Ishikawa (cell line): ENCODE results near the gene SGMS1.

Experiments used
- CREB1 ChIP-seq: IDR thresholded peaks from 2 replicates; pipeline ENCODE4 v1.6.1; 2012; ENCODE audit warnings: low read depth
- TAF1 ChIP-seq: IDR thresholded peaks from 2 replicates; pipeline ENCODE4 v1.6.1; 2012; ENCODE audit warnings: low read depth, mild to moderate bottlenecking

DNA sequence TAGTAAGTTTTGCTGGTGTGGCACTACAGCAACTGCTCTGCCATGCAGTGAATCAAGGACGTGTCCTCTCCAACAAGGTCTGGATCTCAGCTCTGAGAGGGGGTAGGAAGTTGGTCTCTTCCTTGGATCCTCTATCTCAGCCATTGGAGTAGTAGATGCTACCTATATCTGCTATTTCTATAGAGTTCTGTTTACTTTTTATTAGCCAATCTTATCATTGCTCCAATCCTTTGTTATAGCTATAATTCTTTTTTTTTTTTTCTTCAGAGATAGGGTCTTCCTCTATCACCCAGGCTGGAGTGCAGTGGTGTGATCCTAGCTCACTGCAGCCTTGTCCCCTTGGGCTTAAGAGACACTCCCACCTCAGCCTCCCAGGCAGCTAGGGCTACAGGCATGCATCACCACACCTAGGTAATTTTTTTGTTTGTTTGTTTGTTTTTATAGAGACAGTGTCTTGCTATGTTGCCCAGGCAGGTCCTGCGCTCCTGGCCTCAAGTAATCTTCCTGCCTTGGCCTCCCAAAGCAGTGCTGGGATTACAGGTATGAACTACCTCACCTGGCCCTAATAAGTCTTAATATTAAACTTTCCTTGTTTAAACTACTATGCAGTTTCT lies 217.2 kb downstream of the SGMS1 start:
- TF ChIP-seq CREB1 (no peak), TAF1 (no peak)
